Spleen (tissue), 7 donors: ENCODE data around the gene KIAA2012.

ENCODE experiments used
- CTCF ChIP-seq, 11 experiments: fragments of 200-600 bp in 7 of 11; fragments of 450-650 bp in 4 of 11; sonication (generic) in 4 of 11; IDR thresholded peaks in 8 of 11; conservative IDR thresholded peaks in 3 of 11; 1 replicate in 7 of 11; 2 replicates in 4 of 11; pipeline versions ENCODE4 v1.4.0 to v1.8.0; 2016 to 2021; ENCODE audit warnings: antibody characterized with exemption in 11 of 11, inconsistent platforms in 4 of 11, mild to moderate bottlenecking in 1 of 11
- POLR2A ChIP-seq, 3 donors: fragments of 450-650 bp; IDR thresholded peaks; one replicate each; pipeline ENCODE4 v1.5.1; 2017; ENCODE audit warnings: antibody characterized with exemption in 3 of 3, mild to moderate bottlenecking in 1 of 3
- POLR2AphosphoS5 ChIP-seq, 3 donors: sonication (generic); formaldehyde crosslinking; IDR thresholded peaks; one replicate each; pipeline ENCODE4 v1.5.1; 2017; ENCODE audit warnings: antibody characterized with exemption in 3 of 3
- donor health status: DM: no; HTN: no; CAD: no; lungs with moderate emphysema.
- donor health status: DM: no; HTN: no; CAD: no.
- donor health status: DM: no; HTN: no; CAD: no.

GRCh38 chr2:202208526-202208925 is 135.5 kb downstream of the KIAA2012 start:
- TF ChIP-seq CTCF (IDR thresholded peaks at IDR 0.05 in 8 of 11, conservative IDR thresholded peaks at IDR 0.05 in 3 of 11) (no peak), POLR2A (IDR thresholded peaks at IDR 0.05) (no peak), POLR2AphosphoS5 (IDR thresholded peaks at IDR 0.05) (no peak)
